Measurements from ENCODE around the gene NRXN3. TPM values are rescaled to one million over a fixed set of nuclear protein-coding genes. Genes with fewer than 3 reads are reported as not detected.

The NRXN3 gene
- total and polyA plus RNA-seq, 8 donors = 0.29 to 41.1 (median 9.1) TPM

GRCh38 chr14:79419571-79420327 is 1249.6 kb downstream of the NRXN3 start:
- intact Hi-C loops (cut with DNase I; ENCODE audit: low total_unique reads) = no loop called here
- Histone ChIP-seq H3K4me3 (no peak overlapping the region), H3K27me3 (no peaks in the 10 kb centered on the region), H3K36me3 (no peaks in the 10 kb centered on the region), H3K9me3 (peaks cover 0 to 4% (median 0%) of the 10 kb centered on the region in 4 donors), H3K27ac (no peak overlapping the region), H3K4me1 (peaks cover 0 to 10% (median 0%) of the 10 kb centered on the region in 4 donors)
- WGBS, 5 donors = 51 to 71% (median 57%) methylated on average over 1 of the region's 1 CpG
- no peak for DNase-seq
- no peak for TF ChIP-seq EP300 (IDR thresholded peaks at IDR 0.05)
- TF ChIP-seq CTCF (IDR thresholded peaks at IDR 0.05) = no peak
- TF ChIP-seq POLR2AphosphoS5 (IDR thresholded peaks at IDR 0.05) = no peak
- TF ChIP-seq POLR2A (IDR thresholded peaks at IDR 0.05) = no peak

GRCh38 chr14:79420725-79421124 is 1250.6 kb downstream of the NRXN3 start:
- Histone ChIP-seq H3K4me3 (no peak overlapping the region), H3K4me1 (peaks cover 0 to 10% (median 0%) of the 10 kb centered on the region in 4 donors), H3K27me3 (no peaks in the 10 kb centered on the region), H3K27ac (no peak overlapping the region), H3K9me3 (peaks cover 0 to 4% (median 0%) of the 10 kb centered on the region in 4 donors), H3K36me3 (no peaks in the 10 kb centered on the region)
- WGBS, 5 donors = 10 to 32% (median 21%) methylated on average over 2 of the region's 2 CpGs
- TF ChIP-seq POLR2AphosphoS5 (IDR thresholded peaks at IDR 0.05) (no peak), CTCF (IDR thresholded peaks at IDR 0.05) (no peak), POLR2A (IDR thresholded peaks at IDR 0.05) (no peak), EP300 (IDR thresholded peaks at IDR 0.05) (no peak)
- intact Hi-C loops (cut with DNase I; ENCODE audit: low total_unique reads) = no loop called here
- no peak for DNase-seq

GRCh38 chr14:79421811-79422210 is 1251.6 kb downstream of the NRXN3 start:
- Histone ChIP-seq H3K27ac (no peak overlapping the region), H3K9me3 (no peaks in the 10 kb centered on the region), H3K27me3 (no peaks in the 10 kb centered on the region), H3K4me1 (peaks cover 0 to 17% (median 0%) of the 10 kb centered on the region in 4 donors), H3K36me3 (no peaks in the 10 kb centered on the region), H3K4me3 (no peak overlapping the region)
- 45 to 76% (median 71%) methylated on average over 1 of the region's 1 CpG for WGBS, 5 donors
- TF ChIP-seq EP300 (IDR thresholded peaks at IDR 0.05) (no peak), POLR2A (IDR thresholded peaks at IDR 0.05) (no peak), POLR2AphosphoS5 (IDR thresholded peaks at IDR 0.05) (no peak), CTCF (IDR thresholded peaks at IDR 0.05) (no peak)
- intact Hi-C loops (cut with DNase I; ENCODE audit: low total_unique reads) = no loop called here
- DNase-seq = no peak

GRCh38 chr14:79424462-79424861 is 1254.3 kb downstream of the NRXN3 start:
- Histone ChIP-seq H3K27ac (no peak overlapping the region), H3K4me3 (no peak overlapping the region), H3K36me3 (no peaks in the 10 kb centered on the region), H3K27me3 (no peaks in the 10 kb centered on the region), H3K9me3 (no peaks in the 10 kb centered on the region), H3K4me1 (peaks cover 0 to 17% (median 0%) of the 10 kb centered on the region in 4 donors)
- 78 to 96% (median 93%) methylated on average over 1 of the region's 1 CpG for WGBS, 5 donors
- intact Hi-C loops (cut with DNase I; ENCODE audit: low total_unique reads) = no loop called here
- DNase-seq = no peak
- TF ChIP-seq POLR2A (IDR thresholded peaks at IDR 0.05) (no peak), POLR2AphosphoS5 (IDR thresholded peaks at IDR 0.05) (no peak), EP300 (IDR thresholded peaks at IDR 0.05) (no peak), CTCF (IDR thresholded peaks at IDR 0.05) (no peak)

All from stomach (tissue), 9 donors.